ENCODE data around the gene ANKRD12.

The ANKRD12 gene

DNA sequence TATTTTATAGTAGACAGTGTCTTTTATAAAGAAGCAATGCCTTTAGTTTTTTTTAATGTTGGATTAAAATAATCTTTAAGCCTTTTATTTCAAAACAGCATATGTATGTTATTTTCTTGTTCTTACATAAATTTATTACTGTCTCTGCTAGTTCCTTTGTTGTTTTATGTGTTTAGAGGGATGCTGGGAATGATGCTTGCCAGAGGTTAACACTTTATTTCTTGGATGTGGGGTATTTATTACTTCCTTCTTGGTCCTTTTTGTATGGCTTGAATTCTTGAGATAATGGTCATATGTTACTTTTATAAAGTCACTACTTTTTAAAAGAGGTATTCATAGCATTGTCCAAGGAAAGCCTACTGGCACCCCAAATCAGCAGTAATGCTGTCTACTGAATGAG lies 63.1 kb downstream of the ANKRD12 start:
- DNase-seq (ENCODE audit: extremely low read depth, insufficient read length), result no peak
- peaks cover 2% of the 10 kb centered on the region; the same call in 1 of the 2 replicates for H3K36me3 ChIP-seq (ENCODE audit: control insufficient read depth, insufficient read depth, low read length)
- H3K27me3 ChIP-seq (replicated peaks; ENCODE audit: control insufficient read depth, insufficient read depth, low read length), result no peaks in the 10 kb centered on the region
- H3K4me3 ChIP-seq (replicated peaks; ENCODE audit: low read depth, low read length), result no peak overlapping the region
- TF ChIP-seq, protein P1, sequence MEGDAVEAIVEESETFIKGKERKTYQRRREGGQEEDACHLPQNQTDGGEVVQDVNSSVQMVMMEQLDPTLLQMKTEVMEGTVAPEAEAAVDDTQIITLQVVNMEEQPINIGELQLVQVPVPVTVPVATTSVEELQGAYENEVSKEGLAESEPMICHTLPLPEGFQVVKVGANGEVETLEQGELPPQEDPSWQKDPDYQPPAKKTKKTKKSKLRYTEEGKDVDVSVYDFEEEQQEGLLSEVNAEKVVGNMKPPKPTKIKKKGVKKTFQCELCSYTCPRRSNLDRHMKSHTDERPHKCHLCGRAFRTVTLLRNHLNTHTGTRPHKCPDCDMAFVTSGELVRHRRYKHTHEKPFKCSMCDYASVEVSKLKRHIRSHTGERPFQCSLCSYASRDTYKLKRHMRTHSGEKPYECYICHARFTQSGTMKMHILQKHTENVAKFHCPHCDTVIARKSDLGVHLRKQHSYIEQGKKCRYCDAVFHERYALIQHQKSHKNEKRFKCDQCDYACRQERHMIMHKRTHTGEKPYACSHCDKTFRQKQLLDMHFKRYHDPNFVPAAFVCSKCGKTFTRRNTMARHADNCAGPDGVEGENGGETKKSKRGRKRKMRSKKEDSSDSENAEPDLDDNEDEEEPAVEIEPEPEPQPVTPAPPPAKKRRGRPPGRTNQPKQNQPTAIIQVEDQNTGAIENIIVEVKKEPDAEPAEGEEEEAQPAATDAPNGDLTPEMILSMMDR (IDR thresholded peaks at IDR 0.05; ENCODE audit: insufficient read depth, low read length, poor library complexity, severe bottlenecking), result no peak

DNA sequence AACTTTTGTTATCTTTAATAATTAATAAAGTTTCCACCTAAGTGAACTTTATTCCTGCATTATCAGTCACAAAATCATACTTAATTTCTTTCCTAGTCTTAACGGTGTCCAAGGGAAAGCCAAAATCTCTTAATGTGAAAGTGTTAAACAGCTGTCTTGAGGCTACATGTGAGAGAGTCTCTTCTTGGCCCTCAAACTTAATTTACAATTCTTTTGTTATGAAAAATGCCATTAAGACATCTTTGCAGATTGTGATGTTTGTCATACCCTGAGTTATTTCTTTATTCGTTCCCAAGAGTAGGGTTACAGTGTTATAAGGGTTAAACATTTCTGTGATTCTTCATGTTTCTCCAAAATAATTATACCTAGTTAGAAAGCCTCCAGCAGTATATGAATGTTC lies 64.6 kb downstream of the ANKRD12 start:
- no peaks in the 10 kb centered on the region for H3K27me3 ChIP-seq (replicated peaks; ENCODE audit: control insufficient read depth, insufficient read depth, low read length)
- no peak overlapping the region for H3K4me3 ChIP-seq (replicated peaks; ENCODE audit: low read depth, low read length)
- no peak for DNase-seq (ENCODE audit: extremely low read depth, insufficient read length)
- no peaks in the 10 kb centered on the region for H3K36me3 ChIP-seq (ENCODE audit: control insufficient read depth, insufficient read depth, low read length)
- TF ChIP-seq, protein P1 (IDR thresholded peaks at IDR 0.05; ENCODE audit: insufficient read depth, low read length, poor library complexity, severe bottlenecking), result no peak

DNA sequence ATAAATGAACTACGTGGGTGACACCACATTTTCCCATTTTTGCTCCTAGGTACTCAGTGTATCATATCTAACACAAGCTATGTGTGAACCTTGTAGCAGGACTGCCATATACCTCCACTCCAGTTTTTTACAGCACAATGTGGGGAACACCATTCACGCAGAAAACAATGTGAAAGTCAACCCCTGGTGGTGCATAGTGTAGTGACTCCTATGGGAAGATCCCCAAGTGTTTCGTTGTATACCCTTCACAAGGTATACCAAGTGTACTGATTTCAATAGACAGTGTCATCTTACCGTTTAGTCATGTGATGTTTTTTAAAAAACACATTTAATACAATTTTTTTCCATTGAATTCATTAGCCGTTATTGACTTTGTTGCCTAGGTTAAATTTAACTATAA lies 68.1 kb downstream of the ANKRD12 start:
- no peaks in the 10 kb centered on the region for H3K36me3 ChIP-seq (ENCODE audit: control insufficient read depth, insufficient read depth, low read length)
- TF ChIP-seq, protein P1 (IDR thresholded peaks at IDR 0.05; ENCODE audit: insufficient read depth, low read length, poor library complexity, severe bottlenecking), result no peak
- no peak overlapping the region for H3K4me3 ChIP-seq (replicated peaks; ENCODE audit: low read depth, low read length)
- no peaks in the 10 kb centered on the region for H3K27me3 ChIP-seq (replicated peaks; ENCODE audit: control insufficient read depth, insufficient read depth, low read length)
- DNase-seq (ENCODE audit: extremely low read depth, insufficient read length), result no peak

DNA sequence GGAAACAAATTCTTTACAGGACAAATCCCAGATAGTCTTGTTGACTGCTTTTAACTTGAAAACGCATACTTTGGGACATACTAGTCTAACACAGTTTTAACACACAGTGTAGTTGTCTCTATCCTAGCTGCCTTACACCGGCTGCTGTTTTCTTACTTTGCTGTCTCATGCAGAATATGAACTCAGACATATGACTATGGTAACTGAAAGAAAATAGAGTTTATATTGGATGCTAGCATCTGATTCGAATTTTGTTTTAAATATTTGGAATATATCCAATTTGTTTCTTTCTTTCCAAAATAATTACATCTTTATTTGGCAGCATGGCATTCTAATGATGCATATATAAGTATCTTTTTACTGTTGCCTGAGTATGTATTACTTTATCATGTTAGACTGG lies 69.8 kb downstream of the ANKRD12 start:
- Histone ChIP-seq H3K4me3 (replicated peaks; ENCODE audit: low read depth, low read length) (no peak overlapping the region), H3K36me3 (ENCODE audit: control insufficient read depth, insufficient read depth, low read length) (no peaks in the 10 kb centered on the region; the same call in 1 of the 2 replicates), H3K27me3 (replicated peaks; ENCODE audit: control insufficient read depth, insufficient read depth, low read length) (no peaks in the 10 kb centered on the region)
- TF ChIP-seq, protein P1 (IDR thresholded peaks at IDR 0.05; ENCODE audit: insufficient read depth, low read length, poor library complexity, severe bottlenecking), result no peak
- no peak for DNase-seq (ENCODE audit: extremely low read depth, insufficient read length)

DNA sequence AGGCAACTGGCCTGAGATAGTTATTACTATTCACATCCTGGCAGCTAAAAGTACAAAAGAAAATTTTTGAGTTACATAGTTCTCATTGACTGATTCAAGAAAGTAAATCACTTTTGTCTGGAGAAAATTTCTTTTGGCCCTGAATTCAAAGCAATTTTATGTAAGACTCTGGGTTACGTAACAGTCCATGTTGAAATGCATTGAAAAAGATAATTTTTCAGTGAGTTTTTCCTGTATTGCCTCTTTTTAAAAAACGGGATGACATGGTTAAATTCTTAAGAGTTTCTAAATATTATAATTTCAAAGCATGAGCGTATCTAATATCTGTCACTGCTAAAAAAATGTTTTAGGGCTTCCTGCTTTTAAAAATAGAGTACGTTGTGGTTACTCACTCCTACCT lies 72.7 kb downstream of the ANKRD12 start:
- DNase-seq (ENCODE audit: extremely low read depth, insufficient read length), result no peak
- no peaks in the 10 kb centered on the region for H3K27me3 ChIP-seq (replicated peaks; ENCODE audit: control insufficient read depth, insufficient read depth, low read length)
- no peaks in the 10 kb centered on the region; the same call in none of the 2 replicates for H3K36me3 ChIP-seq (ENCODE audit: control insufficient read depth, insufficient read depth, low read length)
- H3K4me3 ChIP-seq (replicated peaks; ENCODE audit: low read depth, low read length), result no peak overlapping the region
- TF ChIP-seq, protein P1 (IDR thresholded peaks at IDR 0.05; ENCODE audit: insufficient read depth, low read length, poor library complexity, severe bottlenecking), result no peak

DNA sequence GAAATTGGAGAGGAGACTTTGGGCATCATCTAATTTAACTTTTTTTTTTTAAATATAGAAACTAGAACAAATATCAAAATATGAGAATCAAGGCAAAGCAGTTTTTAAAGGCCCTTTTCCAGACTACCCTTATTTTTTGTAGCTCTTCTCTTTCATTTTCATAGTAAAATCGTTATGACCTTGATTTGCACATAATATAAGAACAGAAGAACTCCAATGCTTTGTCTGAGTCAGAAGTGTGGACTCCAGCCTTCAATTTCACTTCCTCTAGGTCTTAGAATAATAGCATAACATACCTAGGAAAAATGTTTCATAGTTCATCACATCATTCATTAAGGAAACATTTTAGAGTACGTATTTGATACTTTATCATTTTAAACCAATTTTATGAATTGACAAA lies 74.4 kb downstream of the ANKRD12 start:
- H3K36me3 ChIP-seq (ENCODE audit: control insufficient read depth, insufficient read depth, low read length), result peaks cover under 1% of the 10 kb centered on the region
- H3K4me3 ChIP-seq (replicated peaks; ENCODE audit: low read depth, low read length), result no peak overlapping the region
- no peaks in the 10 kb centered on the region for H3K27me3 ChIP-seq (replicated peaks; ENCODE audit: control insufficient read depth, insufficient read depth, low read length)
- TF ChIP-seq, protein P1 (IDR thresholded peaks at IDR 0.05; ENCODE audit: insufficient read depth, low read length, poor library complexity, severe bottlenecking), result no peak
- DNase-seq (ENCODE audit: extremely low read depth, insufficient read length), result no peak
